GM23338 (cell line): Measurements from ENCODE around the gene MYL6. TPM values are rescaled to one million over a fixed set of nuclear protein-coding genes. Genes with fewer than 3 reads are reported as not detected.

ENCODE experiments used
- ATAC-seq: fragments of 200-7000 bp; cut with Tn5 transposase; 3 replicates; pipeline ENCODE4 v1.9.1; 2020
- DNase-seq: peaks from one replicate; pipeline ENCODE4 v3.0.0-alpha.2; 2015; ENCODE audit warnings: low spot score
- H2AFZ ChIP-seq: fragments of 200-600 bp; sonication (generic); 2 replicates; pipeline ENCODE4 v1.8.0; 2016; ENCODE audit warnings: antibody characterized with exemption, mild to moderate bottlenecking, moderate library complexity
- H3F3A ChIP-seq: fragments of 200-600 bp; sonication (generic); replicated peaks from 2 replicates; pipeline ENCODE4 v1.8.0; 2017; ENCODE audit warnings: antibody characterized with exemption, mixed run types, low read depth
- H3K27ac ChIP-seq: fragments of 200-600 bp; sonication (generic); 2 replicates; pipeline ENCODE4 v1.6.1; 2016; ENCODE audit warnings: low read depth
- H3K27me3 ChIP-seq: fragments of 200-600 bp; sonication (generic); 2 replicates; pipeline ENCODE4 v1.8.0; 2016; ENCODE audit warnings: mild to moderate bottlenecking, mixed run types, moderate library complexity; ENCODE audit not compliant: insufficient read depth
- H3K36me3 ChIP-seq: fragments of 200-600 bp; sonication (generic); 2 replicates; pipeline ENCODE4 v1.8.0; 2016; ENCODE audit warnings: mild to moderate bottlenecking; ENCODE audit not compliant: insufficient read depth
- H3K4me1 ChIP-seq: fragments of 200-600 bp; sonication (generic); 2 replicates; pipeline ENCODE4 v1.8.0; 2016; ENCODE audit warnings: mild to moderate bottlenecking, moderate library complexity; ENCODE audit not compliant: insufficient read depth
- H3K4me2 ChIP-seq: fragments of 200-600 bp; sonication (generic); 2 replicates; pipeline ENCODE4 v1.7.1; 2017; ENCODE audit warnings: mixed run types
- H3K4me3 ChIP-seq: fragments of 200-600 bp; sonication (generic); 2 replicates; pipeline ENCODE4 v1.6.1; 2016; ENCODE audit warnings: mixed run types
- H3K79me2 ChIP-seq: fragments of 200-600 bp; sonication (generic); replicated peaks from 2 replicates; pipeline ENCODE4 v1.8.0; 2017; ENCODE audit warnings: mild to moderate bottlenecking; ENCODE audit not compliant: insufficient read depth
- H3K9me2 ChIP-seq: fragments of 200-600 bp; sonication (generic); 2 replicates; pipeline ENCODE4 v1.8.0; 2017; ENCODE audit not compliant: insufficient read depth
- H4K20me1 ChIP-seq: fragments of 200-600 bp; sonication (generic); replicated peaks from 2 replicates; pipeline ENCODE4 v1.8.0; 2017; ENCODE audit warnings: mild to moderate bottlenecking; ENCODE audit not compliant: insufficient read depth
- H3K27ac Mint-ChIP-seq: 2 replicates; pipeline ENCODE4 v1.8.0; 2020; ENCODE audit warnings: inconsistent platforms, mild to moderate bottlenecking, moderate library complexity, mixed read lengths
- H3K27me3 Mint-ChIP-seq: 3 replicates; pipeline ENCODE4 v1.8.0; 2022; ENCODE audit warnings: low read depth, mild to moderate bottlenecking, moderate library complexity, mixed read lengths, inconsistent platforms; ENCODE audit not compliant: insufficient read depth, poor library complexity
- H3K36me3 Mint-ChIP-seq: 3 replicates; pipeline ENCODE4 v1.8.0; 2021; ENCODE audit warnings: low read depth, mild to moderate bottlenecking, inconsistent platforms, moderate library complexity, mixed read lengths
- H3K4me1 Mint-ChIP-seq: 3 replicates; pipeline ENCODE4 v1.8.0; 2020; ENCODE audit warnings: mild to moderate bottlenecking, inconsistent platforms, mixed read lengths
- H3K4me3 Mint-ChIP-seq: 3 replicates; pipeline ENCODE4 v1.8.0; 2021; ENCODE audit warnings: moderate library complexity, mild to moderate bottlenecking, inconsistent platforms, mixed read lengths
- H3K9me3 Mint-ChIP-seq: 3 replicates; pipeline ENCODE4 v1.8.0; 2020; ENCODE audit warnings: moderate library complexity, mild to moderate bottlenecking, inconsistent platforms, mixed read lengths
- CREB1 ChIP-seq: fragments of 250-450 bp; sonication (Bioruptor Pico); IDR thresholded peaks from 2 replicates; pipeline ENCODE4 v1.5.0; 2020; ENCODE audit warnings: low read depth, mild to moderate bottlenecking, moderate library complexity
- CTCF ChIP-seq, 2 experiments: fragments of 200-600 bp in 1 of 2; sonication (generic) in 1 of 2; conservative IDR thresholded peaks; 2 replicates each; pipeline versions ENCODE4 v1.5.1 to v1.6.1; 2016 to 2017; ENCODE audit warnings: antibody characterized with exemption in 2 of 2, low read depth in 2 of 2, mild to moderate bottlenecking in 2 of 2, moderate library complexity in 1 of 2
- ETS1 ChIP-seq: IDR thresholded peaks from 2 replicates; pipeline ENCODE4 v1.6.1; 2016; ENCODE audit warnings: antibody characterized with exemption
- NANOG ChIP-seq: IDR thresholded peaks from 2 replicates; pipeline ENCODE4 v1.6.1; 2016; ENCODE audit warnings: antibody characterized with exemption, borderline replicate concordance
- POLR2AphosphoS5 ChIP-seq: IDR thresholded peaks from 2 replicates; pipeline ENCODE4 v1.6.1; 2016; ENCODE audit warnings: antibody characterized with exemption, low read depth
- REST ChIP-seq: IDR thresholded peaks from one replicate; pipeline ENCODE4 v1.6.1; 2018; ENCODE audit warnings: antibody characterized with exemption; ENCODE audit not compliant: unreplicated experiment
- ZNF114 ChIP-seq: fragments of 250-450 bp; sonication (Bioruptor Pico); IDR thresholded peaks from 2 replicates; pipeline ENCODE4 v1.5.0; 2020; ENCODE audit warnings: mild to moderate bottlenecking, moderate library complexity
- polyA plus RNA-seq: library from polyadenylated mRNA; unstranded; fragments of >200 nt; fragmentation: Nextera tagmentation; extraction: Ambion mirVana; gene quantifications from 2 replicates; pipeline ENCODE4 v1.2.1, GENCODE V29; 2016
- total RNA-seq: library from RNA; depleted of rRNA; stranded (reverse); fragments of >200 nt; shearing (Covaris generic); gene quantifications from 2 replicates; pipeline ENCODE4 v1.2.3, GENCODE V29; 2014

The MYL6 gene
- total and polyA plus RNA-seq, 2 experiments from 2014 or later = 1,092 to 1,545 TPM

GRCh38 chr12:56150563-56150962 is 7.6 kb upstream of the MYL6 start:
- H3K27me3 Mint-ChIP-seq = peaks cover 14% of the 10 kb centered on the region
- H3K4me3 Mint-ChIP-seq = peak overlapping the region; percentile 96
- DNase-seq = no peak
- H3K4me1 Mint-ChIP-seq = peaks cover 18% of the 10 kb centered on the region
- no peaks in the 10 kb centered on the region; the same call in 2 of the 3 replicates for H3K9me3 Mint-ChIP-seq
- no peaks in the 10 kb centered on the region for H3K9me2 ChIP-seq
- no peaks in the 10 kb centered on the region for H3K27me3 ChIP-seq
- H3K27ac Mint-ChIP-seq = no peak overlapping the region
- H3K4me1 ChIP-seq = peaks cover 17% of the 10 kb centered on the region
- no peak overlapping the region for H3K4me2 ChIP-seq
- no peak overlapping the region for H3K4me3 ChIP-seq
- TF ChIP-seq NANOG = no peak
- TF ChIP-seq REST = no peak
- no peak for TF ChIP-seq ZNF114 (CRISPR knock-in tag)
- TF ChIP-seq POLR2AphosphoS5 = no peak
- TF ChIP-seq CREB1 (CRISPR knock-in tag) = no peak
- 0 out of 2 replicates have a peak, but pooled peaks cover 2% of the 10 kb centered on the region for H3K36me3 ChIP-seq
- H3K36me3 Mint-ChIP-seq = peaks cover 15% of the 10 kb centered on the region
- H3K79me2 ChIP-seq = peaks cover 13% of the 10 kb centered on the region; the same call in 1 of the 2 replicates
- H4K20me1 ChIP-seq = no peaks in the 10 kb centered on the region
- H3K27ac ChIP-seq = no peak overlapping the region
- no peak overlapping the region for H2AFZ ChIP-seq
- ATAC-seq = no peak
- peaks cover 14% of the 10 kb centered on the region for H3F3A ChIP-seq

- H3K27ac Mint-ChIP-seq = peak overlapping the region; percentile 98
- H4K20me1 ChIP-seq = no peaks in the 10 kb centered on the region
- DNase-seq (peak; percentile 90), ATAC-seq (peak; percentile 87)
- no peak for TF ChIP-seq ETS1
- peak; percentile 15 to 63; a peak in 2 of 4 replicates for TF ChIP-seq CTCF (conservative IDR thresholded peaks at IDR 0.05; ENCODE audit: low read depth in 2 of 2)
- H3K36me3 Mint-ChIP-seq = peaks cover 18% of the 10 kb centered on the region
- H2AFZ ChIP-seq = peak overlapping the region; percentile 79
- H3K9me3 Mint-ChIP-seq = no peaks in the 10 kb centered on the region; the same call in 2 of the 3 replicates
- peaks cover 19% of the 10 kb centered on the region for H3F3A ChIP-seq
- H3K9me2 ChIP-seq = no peaks in the 10 kb centered on the region
- H3K36me3 ChIP-seq = 0 out of 2 replicates have a peak, but pooled peaks cover 2% of the 10 kb centered on the region
- peak overlapping the region; percentile 98 for H3K27ac ChIP-seq
- peak overlapping the region; percentile 96 for H3K4me3 Mint-ChIP-seq
- peaks cover 21% of the 10 kb centered on the region for H3K4me1 Mint-ChIP-seq
- peak overlapping the region; percentile 90 for H3K4me3 ChIP-seq
- no peaks in the 10 kb centered on the region for H3K27me3 ChIP-seq
- H3K4me1 ChIP-seq = peaks cover 17% of the 10 kb centered on the region
- H3K79me2 ChIP-seq = peaks cover 13% of the 10 kb centered on the region; the same call in 1 of the 2 replicates
- peak overlapping the region; percentile 89 for H3K4me2 ChIP-seq
- peaks cover 14% of the 10 kb centered on the region for H3K27me3 Mint-ChIP-seq
These were observed 6.5 kb upstream of the MYL6 start for GRCh38 chr12:56151672-56152131.
